Measurements from ENCODE around the gene CAPZB. TPM values are rescaled to one million over a fixed set of nuclear protein-coding genes. Genes with fewer than 3 reads are reported as not detected.
A peak's percentile ranks its signal among the peaks of the same experiment; 100 is the strongest.

Gene CAPZB
- total and polyA plus RNA-seq, 2 experiments from 2014 or later, result 86.2 to 278 TPM

DNA sequence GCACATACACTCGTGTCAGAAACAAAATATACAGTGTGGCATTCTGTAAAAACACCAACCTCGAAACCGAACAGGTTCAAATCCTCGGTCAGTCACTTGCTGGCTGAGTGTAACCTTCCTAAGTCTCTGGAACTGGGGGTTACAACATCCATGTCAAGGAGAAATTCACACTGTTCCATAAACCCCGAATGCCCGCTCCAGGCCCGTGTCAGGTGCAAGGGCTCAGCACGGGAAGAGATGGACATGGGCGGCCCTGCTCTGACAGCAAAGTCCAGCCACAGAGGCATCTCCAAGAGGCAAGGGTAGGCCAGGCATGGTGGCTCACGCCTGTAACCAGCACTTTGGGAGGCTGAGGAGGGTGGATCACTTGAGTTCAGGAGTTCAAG is 93.8 kb downstream of the CAPZB start:
- TF ChIP-seq, protein P1, sequence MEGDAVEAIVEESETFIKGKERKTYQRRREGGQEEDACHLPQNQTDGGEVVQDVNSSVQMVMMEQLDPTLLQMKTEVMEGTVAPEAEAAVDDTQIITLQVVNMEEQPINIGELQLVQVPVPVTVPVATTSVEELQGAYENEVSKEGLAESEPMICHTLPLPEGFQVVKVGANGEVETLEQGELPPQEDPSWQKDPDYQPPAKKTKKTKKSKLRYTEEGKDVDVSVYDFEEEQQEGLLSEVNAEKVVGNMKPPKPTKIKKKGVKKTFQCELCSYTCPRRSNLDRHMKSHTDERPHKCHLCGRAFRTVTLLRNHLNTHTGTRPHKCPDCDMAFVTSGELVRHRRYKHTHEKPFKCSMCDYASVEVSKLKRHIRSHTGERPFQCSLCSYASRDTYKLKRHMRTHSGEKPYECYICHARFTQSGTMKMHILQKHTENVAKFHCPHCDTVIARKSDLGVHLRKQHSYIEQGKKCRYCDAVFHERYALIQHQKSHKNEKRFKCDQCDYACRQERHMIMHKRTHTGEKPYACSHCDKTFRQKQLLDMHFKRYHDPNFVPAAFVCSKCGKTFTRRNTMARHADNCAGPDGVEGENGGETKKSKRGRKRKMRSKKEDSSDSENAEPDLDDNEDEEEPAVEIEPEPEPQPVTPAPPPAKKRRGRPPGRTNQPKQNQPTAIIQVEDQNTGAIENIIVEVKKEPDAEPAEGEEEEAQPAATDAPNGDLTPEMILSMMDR (IDR thresholded peaks at IDR 0.05; ENCODE audit: low read depth, low read length), result no peak
- H3K4me3 ChIP-seq, result no peak overlapping the region
- H3K27me3 ChIP-seq, result no peaks in the 10 kb centered on the region
- peak overlapping the region; percentile 30 for H3K27ac ChIP-seq
- H3K36me3 ChIP-seq, result no peaks in the 10 kb centered on the region
- DNase-seq (ENCODE audit: low read depth in 1 of 2, low spot score in 1 of 2), result no peak
- no peaks in the 10 kb centered on the region for H3K9me3 ChIP-seq (ENCODE audit: low read depth)
- no peaks in the 10 kb centered on the region for H3K4me1 ChIP-seq (ENCODE audit: low read depth)

DNA sequence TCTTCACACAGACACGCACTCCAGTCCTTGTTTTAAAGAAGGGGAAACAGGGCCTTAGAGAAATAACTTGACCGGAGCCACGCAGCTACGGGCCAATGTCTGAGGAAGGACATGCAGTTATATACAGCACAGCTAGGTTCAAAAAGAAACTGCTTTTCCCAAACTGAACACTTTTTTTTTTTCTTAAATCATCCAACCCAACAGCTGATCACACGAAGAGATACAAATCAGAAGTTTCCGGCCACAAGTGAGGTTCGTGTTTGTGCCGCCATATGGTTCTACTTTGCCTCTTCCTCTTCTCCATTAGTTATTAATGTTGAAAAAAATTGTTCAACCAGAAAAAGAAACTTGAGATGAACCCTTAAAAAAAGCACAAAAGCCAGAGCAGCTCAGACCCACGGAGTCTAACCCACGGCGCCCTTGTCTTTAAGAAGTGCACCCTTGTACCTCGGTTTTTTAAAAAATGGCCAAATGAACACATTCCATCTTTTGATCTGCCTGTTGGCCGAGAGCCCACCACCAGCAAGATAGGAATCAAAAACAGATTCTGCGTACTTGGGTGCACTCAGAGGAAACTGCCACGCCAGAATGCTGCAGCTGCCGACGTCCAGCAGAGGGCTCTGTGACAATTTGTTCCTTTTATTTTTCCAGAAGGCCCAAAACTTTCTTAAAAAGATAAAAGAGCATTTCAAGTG is 94.3 kb downstream of the CAPZB start:
- DNase-seq (ENCODE audit: low read depth in 1 of 2, low spot score in 1 of 2), result peak; percentile 32 to 79
- Histone ChIP-seq H3K9me3 (ENCODE audit: low read depth) (no peaks in the 10 kb centered on the region), H3K27me3 (no peaks in the 10 kb centered on the region), H3K36me3 (no peaks in the 10 kb centered on the region), H3K27ac (no peak overlapping the region), H3K4me1 (ENCODE audit: low read depth) (no peaks in the 10 kb centered on the region), H3K4me3 (no peak overlapping the region)
- TF ChIP-seq, protein P1 (IDR thresholded peaks at IDR 0.05; ENCODE audit: low read depth, low read length), result peak; percentile 94

DNA sequence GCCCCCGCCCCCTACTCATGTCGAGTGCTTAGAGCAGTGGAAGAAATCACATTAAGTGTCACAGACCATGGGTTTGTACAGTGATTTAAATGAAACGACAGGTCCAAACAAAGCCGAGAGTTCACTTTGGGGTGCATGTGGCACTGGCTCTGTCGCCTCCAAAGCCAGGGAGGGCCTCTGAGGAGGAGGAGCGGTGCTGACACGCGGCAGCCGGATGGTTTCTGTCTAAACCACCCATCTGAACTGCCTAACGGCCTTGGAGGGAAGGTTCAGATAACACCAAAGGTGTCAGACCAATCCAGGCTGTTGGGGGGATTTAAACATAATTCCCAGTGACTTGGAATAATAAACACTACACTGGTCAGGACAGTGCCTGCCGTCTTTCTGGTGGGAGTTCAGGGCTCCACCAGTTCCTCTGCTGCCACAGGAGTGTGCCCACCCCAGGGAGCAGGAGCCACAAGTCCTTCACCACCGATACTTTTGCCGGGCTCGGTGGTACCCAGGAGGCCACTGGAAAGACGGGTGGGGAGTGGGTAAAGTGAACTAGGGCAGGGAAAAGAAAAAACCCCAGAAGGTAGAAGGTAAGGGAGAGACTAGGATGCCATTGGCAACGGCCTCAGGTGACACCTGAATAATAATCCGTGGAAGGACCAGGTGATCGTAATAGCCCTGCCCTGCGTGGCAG is 95.0 kb downstream of the CAPZB start:
- H3K27me3 ChIP-seq, result no peaks in the 10 kb centered on the region
- no peak overlapping the region for H3K27ac ChIP-seq
- H3K9me3 ChIP-seq (ENCODE audit: low read depth), result no peaks in the 10 kb centered on the region
- TF ChIP-seq, protein P1 (IDR thresholded peaks at IDR 0.05; ENCODE audit: low read depth, low read length), result no peak
- no peaks in the 10 kb centered on the region for H3K4me1 ChIP-seq (ENCODE audit: low read depth)
- no peak for DNase-seq (ENCODE audit: low read depth in 1 of 2, low spot score in 1 of 2)
- H3K36me3 ChIP-seq, result no peaks in the 10 kb centered on the region
- H3K4me3 ChIP-seq, result no peak overlapping the region

DNA sequence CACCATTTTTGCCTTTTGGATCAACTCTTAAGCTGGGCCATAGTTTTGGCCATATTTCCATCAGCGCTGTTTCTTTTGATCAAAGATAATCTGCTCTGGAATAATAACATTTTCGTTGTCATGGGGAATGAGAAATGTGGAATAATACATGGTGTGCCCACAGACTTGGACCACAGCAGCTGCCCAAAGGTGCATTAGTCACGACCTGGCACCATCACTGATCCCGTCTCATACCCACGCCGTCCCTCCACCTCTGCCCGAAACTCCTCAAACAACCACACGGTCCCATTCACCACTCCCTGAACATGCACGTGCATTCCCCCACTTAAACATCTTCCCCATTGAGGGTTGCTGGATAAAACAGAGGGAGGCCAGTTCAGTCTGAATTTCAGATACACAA is 96.4 kb downstream of the CAPZB start:
- Histone ChIP-seq H3K27me3 (no peaks in the 10 kb centered on the region), H3K9me3 (ENCODE audit: low read depth) (no peaks in the 10 kb centered on the region), H3K36me3 (peaks cover 2% of the 10 kb centered on the region), H3K4me3 (no peak overlapping the region), H3K4me1 (ENCODE audit: low read depth) (no peaks in the 10 kb centered on the region), H3K27ac (no peak overlapping the region)
- DNase-seq (ENCODE audit: low read depth in 1 of 2, low spot score in 1 of 2), result no peak
- TF ChIP-seq, protein P1 (IDR thresholded peaks at IDR 0.05; ENCODE audit: low read depth, low read length), result no peak

DNA sequence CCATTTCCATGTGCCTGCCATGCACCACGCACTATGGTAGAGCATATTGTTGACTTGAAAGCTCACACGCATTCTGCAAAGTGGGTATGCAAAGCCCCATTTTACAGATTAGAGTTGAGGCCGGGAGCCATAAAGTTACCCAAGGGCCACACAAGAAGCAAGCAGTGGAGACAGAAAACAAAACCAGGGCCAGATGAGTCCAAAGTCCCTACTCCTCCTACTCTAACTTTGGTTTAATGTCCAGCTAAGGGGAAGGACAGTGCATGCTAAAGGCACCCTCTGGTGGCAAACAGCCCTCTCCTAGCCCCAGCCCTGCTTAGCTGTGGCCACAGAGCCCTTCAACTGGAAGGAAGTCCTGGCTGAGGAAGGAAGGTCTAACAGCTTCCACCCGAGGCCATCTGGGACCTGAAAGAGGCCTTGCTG is 98.3 kb downstream of the CAPZB start:
- H3K9me3 ChIP-seq (ENCODE audit: low read depth), result no peaks in the 10 kb centered on the region
- H3K27me3 ChIP-seq, result no peaks in the 10 kb centered on the region
- H3K27ac ChIP-seq, result no peak overlapping the region
- TF ChIP-seq, protein P1 (IDR thresholded peaks at IDR 0.05; ENCODE audit: low read depth, low read length), result no peak
- no peaks in the 10 kb centered on the region for H3K4me1 ChIP-seq (ENCODE audit: low read depth)
- DNase-seq (ENCODE audit: low read depth in 1 of 2, low spot score in 1 of 2), result no peak
- peaks cover 2% of the 10 kb centered on the region for H3K36me3 ChIP-seq
- no peak overlapping the region for H3K4me3 ChIP-seq
